ENCODE results near the gene ZNF524.

The ZNF524 gene

DNA sequence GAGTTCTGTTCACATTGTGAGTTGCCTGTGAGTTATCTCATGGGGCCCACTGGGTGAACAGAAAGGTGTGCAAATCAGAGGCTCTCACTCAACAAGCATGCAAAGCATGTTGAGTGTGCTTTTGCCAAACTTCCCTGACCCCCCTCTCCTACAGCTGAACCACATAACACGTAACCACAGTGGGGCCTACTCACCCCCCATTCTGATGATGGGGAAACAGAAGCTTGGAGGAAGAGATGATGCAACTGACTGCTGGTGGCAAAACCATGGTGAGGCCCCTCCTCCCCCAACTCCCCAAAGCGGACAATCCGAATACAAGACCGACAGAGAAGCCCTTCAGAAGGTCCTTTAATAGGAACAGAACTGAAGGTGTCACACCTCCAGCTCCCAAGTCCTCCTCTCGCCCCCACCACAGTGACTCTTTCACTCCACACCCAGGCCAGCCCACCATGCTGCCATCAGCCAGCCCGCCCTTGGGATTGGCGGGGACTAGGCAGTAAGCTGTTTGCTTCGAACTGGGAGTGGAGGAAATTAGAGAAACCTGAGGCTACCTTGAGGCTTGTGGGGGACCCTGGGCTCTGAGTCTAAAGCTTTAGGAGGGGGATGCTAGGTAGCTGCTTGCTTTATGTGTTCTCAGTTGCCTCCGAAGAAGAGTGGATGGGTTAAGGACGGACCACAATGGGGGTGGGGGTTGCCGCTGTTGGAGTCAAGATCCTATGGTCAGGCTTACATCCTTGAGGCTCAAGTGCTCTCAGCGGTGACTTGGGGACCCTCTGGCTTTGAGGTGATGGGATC, 20.5 kb downstream of the ZNF524 start:
- no peak for DNase-seq (ENCODE audit: low spot score)

DNA sequence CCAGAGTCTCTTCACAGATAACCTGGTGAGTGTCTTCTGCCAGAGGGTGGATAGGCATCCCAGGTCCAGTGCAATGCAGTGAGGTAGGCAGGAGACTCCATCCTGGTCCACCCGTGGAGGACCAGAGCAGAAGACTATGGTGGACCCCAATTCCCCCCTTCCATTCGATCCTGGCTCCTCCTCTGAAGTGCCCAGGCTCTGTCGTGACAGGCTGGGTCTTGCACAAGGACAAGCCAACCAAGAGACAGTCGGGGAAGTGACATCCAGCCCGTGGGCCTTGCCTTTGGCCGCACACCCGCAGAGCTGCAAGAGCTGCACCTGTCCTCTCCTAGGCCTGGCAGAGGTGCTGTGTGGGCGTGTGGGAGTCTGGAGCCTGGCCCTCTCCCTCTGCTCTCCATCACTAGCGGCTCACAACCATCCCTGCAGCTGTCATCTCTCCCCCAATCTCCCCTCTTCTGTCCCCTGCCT, 21.2 kb downstream of the ZNF524 start:
- DNase-seq (ENCODE audit: low spot score) = no peak

DNA sequence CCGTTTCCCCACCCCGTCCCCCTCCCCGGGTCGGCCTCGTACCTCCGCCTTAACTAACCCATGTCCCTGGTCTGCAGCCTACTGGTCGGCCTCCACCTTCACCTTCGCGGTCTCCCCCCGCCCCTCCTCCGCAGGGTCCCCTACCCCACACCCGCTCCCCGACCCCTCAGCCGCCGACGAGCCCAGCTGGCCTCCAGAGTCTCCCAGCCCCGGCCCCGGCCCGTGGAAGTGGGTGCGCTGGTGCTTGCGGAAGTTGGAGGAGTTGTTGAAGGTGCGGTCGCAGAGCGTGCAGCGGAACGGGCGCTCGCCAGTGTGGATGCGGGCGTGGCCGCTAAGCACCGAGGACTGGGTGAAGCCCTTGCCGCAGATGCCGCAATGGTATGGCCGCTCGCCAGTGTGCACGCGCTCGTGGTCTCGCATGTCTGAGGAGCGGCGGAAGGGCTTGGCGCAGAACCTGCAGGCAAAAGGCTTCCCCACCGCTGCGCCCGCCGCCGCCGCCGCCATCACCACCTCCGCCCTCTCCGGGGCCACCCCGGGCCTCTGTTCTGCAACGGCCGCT, 21.7 kb downstream of the ZNF524 start:
- DNase-seq (ENCODE audit: low spot score) = no peak

DNA sequence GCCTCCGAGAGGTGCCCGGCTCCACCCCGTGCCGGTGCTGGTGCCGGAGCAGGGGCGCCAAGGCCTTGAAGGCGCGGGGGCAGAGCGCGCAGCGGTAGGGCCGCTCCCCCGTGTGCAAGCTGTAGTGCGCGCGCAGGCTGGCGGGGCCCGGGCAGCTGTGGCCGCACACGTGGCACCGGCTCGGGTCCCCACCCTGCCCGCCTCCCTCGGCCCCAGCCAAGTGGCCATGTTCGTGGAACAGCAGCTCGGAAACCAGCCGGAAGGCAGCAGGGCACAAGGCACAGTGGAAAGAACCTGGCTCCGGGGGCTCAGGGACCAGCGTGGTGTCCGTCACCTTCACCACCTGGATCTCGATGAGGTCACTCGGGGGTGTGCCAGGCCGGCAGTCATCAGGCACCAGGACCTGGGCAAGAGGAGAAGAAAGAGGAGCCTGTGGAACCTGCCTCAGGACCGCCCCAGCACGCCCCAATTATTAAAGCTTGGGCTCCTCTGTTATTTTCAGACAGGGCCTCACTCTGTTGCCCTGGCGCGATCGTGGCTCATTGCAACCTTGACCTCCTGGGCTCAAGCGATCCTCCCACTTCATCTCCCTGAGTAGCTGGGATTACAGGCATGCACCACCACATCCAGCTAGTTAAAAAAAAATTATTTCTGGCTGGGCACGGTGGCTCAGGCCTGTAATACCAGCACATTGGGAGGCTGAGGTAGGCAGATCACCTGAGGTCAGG, 22.3 kb downstream of the ZNF524 start:
- DNase-seq (ENCODE audit: low spot score) = no peak

DNA sequence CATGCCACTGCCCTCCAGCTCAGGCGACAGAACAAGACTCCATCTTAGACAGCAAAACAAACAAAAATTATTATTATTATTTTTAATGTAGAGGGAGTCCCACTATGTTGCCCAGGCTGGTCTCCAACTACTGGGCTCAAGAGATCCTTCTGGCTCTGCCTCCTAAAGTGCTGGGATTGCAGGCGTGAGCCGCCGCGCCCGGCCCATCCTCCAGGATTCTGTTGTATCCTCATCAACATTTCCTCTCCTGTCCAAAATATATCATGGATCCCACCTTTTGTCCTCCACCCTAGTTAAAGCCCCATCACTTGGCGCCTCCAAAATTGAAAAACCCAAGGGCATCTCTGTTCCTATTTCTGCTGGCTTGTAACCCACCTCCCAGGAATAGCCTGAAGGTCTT, 23.0 kb downstream of the ZNF524 start:
- no peak for DNase-seq (ENCODE audit: low spot score)

DNA sequence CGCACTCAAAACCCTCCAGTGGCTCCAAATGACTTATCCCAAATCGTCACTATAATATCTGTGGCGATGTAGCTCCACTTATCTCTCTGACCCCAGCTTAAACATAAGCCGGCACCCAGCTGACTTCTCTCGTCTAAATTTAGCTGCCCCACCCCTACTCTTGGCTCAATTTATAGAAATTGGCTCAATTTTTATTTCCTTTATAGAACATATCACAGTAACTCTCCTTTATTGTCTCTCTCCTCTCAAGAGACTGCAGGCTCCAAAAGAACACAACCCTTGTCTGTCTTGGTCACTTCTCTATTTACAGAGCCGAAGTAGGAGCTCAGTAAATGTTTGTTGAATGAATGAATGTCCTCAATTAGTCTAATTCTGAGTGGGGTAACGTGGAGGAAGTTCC, 23.5 kb downstream of the ZNF524 start:
- DNase-seq (ENCODE audit: low spot score) = no peak

DNA sequence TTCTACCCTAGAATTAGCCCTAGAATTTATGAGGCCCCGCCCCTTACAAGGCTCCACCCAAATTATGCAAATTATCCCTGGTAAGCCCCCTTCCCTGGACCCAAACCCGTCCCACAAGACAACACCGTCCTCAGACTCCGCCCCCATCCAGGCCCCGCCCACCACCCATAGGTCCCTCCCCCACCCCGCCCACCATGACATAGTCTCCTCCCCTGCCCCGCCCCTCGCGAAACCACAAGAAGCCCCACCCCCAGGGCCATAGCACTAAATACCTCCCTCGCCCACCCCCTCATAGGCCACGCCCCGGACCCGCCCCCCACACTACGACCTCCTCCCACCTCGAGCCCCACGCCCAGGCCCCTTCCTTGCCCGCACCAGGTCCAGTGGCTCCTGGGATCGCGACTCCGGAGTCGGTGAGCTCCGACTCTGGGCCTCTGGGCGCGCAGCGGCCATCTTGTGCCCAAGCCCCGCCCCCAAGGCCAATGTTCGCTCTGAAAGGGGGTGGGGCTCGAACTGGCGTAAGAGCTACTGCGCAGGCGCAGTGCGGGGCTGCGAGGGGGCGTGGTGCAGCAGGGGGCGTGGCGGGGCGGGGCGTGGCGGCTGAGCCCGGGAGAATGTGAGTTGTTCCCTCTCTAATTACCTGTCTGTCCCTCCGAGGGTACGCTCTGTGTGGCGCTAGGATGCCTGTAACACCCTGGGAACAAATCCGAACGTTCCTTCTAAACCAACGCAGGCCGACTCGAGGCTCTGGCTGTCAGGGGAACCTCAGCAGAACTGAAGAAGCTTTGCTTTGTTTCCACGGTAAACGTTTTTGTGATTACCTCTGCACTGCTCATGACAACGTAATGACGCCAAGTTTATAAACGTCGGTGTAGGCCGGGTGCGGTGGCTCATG, 24.3 kb downstream of the ZNF524 start, which contains the start of gene ZNF784:
TSS of gene ZNF784 (minus strand) at position 458 of the 895 bp plus-strand sequence. CDS start at position 453, 5 bp downstream.
- peak; percentile 93 for DNase-seq (ENCODE audit: low spot score)

DNA sequence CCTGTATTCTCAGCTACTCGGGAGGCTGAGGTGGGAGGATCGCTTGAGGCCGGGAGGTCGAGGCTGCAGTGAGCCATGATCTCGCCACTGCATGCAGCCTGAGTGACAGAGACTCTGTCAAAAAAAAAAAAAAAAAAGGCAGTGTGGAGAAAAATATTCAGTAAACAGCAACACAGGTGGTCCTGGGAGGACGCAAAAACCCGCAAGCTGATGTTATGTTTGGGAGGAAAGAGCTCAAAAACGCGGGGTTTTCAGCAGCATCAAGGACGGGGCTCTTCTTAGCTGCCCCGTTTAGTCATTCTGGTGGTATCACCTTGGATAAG, 24.9 kb downstream of the ZNF524 start:
- DNase-seq (ENCODE audit: low spot score) = no peak

DNA sequence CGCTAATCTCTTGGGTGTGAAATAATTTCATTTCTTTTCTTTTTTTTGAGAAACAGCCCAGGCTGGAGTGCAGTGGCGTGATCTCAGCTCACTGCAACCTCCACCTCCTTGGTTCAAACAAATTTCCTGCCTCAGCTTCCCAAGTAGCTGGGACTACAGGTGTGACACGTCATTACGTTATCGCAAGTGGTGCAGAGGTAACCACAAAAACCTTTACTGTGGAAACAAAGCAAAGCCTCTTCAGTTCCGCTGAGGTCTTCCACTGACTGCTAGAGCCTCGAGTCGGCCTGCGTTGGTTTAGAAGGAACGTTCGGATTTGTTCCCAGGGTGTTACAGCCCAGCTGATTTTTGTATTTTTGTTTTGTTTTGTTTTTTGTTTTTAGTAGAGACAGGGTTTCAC, 26.3 kb downstream of the ZNF524 start:
- DNase-seq (ENCODE audit: low spot score) = no peak

DNA sequence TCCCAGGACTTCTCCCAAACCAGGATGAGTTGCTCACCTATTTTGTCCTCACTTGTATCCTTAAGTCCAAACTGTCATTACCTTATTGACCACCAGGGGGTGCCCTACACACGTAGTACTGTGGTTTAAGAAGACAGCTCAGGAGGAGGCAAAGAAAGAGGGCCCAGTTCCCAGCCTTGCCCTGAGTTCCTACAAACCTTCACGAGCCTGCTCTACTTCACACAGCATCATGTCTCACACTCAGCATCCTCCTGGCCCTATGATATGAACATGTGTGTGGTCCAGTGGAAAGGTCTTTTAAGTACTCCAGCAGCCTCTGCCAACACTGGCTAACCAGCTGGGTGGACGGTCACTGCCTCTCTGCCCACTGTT, 32.4 kb downstream of the ZNF524 start:
- peak; percentile 97 for DNase-seq (ENCODE audit: low spot score)

DNA sequence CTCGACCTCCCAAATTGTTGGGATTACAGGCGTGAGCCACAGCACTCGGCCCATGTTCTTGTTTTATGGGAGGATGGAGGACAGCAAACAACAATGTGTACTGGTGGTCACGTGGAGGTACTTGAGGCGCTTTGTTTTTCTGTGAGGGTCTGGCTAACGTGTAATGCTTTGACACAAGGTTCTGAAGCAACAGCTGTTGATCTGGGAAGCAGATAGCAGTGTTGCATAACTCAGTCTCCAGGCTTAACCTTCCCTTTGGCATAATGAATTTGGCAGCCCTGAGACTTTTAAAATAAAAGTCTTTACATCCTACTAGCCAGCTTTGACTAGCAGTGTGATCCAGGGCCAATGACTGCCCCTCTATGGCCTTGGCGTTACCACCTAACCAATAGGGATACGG, 33.8 kb downstream of the ZNF524 start:
- no peak for DNase-seq (ENCODE audit: low spot score)

DNA sequence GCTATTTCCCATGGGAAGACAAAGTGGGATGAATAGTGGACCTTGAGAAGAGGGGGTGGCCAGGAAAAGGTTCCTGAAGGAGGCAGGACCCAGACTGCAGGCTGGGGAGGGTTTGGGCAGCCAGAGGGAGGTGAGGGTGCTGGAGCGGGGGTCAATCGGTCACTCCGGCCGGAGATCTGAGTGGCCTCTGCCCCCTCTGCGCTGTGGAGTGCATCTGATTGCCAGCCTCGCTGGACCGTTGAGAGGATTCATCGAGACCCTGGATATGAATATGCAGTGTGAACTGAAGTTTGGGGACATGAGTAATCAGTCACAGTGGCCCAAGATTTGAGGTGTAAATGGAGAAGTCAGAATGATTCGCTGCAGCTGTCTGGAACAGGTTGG, 35.2 kb downstream of the ZNF524 start:
- DNase-seq (ENCODE audit: low spot score) = no peak

DNA sequence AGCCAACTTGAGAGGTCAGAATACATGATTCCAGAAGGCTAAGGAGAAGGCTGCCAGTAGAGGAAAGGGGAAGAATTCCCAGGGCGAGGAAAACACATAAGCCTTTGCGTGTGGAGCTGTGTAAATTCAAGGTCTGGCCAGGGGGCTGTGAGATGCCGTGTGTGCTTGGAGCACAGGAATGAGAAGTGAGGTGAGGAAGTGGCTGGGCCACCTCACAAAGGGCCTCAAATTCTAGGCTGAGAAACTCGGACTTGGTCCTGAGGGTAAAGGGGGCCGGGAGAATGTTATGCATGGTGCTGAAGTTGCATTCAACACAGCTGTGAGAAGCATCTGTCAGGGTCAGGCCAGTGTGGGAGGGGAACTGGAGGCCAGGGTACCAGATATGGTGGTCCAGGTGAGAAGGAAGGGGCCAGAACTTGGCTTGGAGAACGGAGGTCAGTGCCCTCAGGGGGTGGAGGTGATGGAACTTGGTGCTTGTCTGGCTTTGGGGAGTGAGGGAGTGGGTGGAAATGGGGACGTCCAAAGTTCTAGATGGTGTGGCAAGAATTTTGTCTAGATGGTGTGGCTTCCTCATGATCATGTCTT, 35.9 kb downstream of the ZNF524 start:
- no peak for DNase-seq (ENCODE audit: low spot score)

DNA sequence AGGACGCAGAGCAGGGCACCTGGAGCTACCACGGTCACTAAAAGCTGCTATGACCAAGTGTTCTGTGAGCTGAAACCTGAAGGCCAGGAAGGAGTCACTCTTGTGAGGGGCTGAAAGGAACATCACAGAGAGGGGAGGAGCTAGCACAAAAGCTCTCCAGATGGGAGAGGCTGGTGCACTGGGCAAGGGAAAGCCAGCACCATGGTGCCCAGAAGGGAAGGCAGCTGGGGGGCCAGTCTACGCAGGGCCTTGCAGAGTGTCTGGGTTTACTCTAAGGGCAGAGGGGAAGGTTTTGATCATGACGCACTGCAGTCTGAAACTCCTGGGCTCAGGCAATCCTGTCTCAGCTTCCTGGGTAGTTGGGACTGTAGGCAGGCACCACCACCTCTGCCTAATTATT, 36.6 kb downstream of the ZNF524 start:
- DNase-seq (ENCODE audit: low spot score) = no peak

DNA sequence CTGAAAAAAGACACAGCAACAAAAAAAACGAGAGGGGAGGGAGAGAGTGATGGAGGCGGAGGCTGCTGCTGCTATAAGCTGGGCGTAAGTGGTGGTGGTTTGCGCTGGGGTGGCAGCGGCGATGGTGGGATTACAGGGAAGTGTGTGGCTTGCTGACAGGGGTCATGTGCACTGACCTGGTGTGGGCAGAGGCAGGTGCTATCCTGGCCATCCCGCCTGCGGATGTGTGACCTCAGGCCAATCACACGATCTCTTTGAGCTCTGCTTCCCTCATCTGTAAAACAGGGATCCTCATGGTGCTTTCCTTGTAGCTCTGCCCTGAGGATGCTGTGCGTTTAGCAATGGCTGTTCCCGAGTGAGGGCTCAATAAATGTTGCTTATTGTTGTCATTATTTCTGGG, 37.4 kb downstream of the ZNF524 start:
- no peak for DNase-seq (ENCODE audit: low spot score)

DNA sequence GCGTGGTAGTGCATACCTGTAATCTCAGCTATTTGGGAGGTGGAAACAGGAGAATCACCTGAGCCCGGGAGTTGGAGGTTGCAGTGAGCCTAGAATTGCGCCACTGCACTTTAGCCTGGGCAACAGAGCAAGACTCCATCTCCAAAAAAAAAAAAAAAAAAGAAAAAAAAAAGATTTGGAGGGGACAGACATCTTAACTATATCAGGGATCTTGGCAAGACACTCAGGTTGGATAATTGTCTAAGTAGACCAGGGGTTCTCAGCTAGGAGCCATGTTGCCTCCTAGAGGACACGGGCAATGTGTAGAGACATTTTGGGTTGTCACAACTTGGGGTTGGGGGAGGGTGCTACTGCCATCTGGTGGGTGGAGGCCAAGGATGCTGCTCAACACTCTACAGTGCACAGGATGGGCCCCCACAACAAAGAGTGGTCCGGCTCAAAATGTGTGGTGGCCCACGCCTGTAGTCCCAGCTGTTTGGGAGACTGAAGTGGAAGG, 38.8 kb downstream of the ZNF524 start:
- no peak for DNase-seq (ENCODE audit: low spot score)

DNA sequence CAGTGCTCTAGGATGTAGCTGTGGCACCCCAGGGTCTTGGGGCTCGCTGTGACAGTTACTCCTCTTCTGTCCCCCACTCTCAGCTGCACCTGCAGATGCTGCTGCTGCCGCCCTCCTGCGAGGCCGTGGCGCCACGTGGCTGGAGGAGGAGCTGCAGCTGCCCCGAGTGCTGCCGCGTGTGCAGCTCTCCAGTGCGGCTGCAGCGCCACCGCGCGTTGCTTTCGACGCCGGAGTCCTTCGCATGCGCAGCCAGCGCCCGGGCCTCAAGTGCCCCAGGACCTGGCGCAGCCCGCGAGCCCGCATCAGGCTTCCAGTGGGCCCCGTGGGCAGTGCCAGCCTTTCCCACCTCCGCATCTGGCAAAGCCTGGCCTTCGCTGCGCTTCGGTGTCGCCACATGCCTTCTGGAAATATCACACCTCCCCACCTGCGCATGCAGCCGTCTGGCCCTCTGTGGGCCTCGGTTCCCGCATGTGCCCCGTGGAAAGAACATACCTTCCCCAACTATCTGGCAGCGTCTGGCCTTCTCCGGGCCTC, 40.0 kb downstream of the ZNF524 start:
- no peak for DNase-seq (ENCODE audit: low spot score)

DNA sequence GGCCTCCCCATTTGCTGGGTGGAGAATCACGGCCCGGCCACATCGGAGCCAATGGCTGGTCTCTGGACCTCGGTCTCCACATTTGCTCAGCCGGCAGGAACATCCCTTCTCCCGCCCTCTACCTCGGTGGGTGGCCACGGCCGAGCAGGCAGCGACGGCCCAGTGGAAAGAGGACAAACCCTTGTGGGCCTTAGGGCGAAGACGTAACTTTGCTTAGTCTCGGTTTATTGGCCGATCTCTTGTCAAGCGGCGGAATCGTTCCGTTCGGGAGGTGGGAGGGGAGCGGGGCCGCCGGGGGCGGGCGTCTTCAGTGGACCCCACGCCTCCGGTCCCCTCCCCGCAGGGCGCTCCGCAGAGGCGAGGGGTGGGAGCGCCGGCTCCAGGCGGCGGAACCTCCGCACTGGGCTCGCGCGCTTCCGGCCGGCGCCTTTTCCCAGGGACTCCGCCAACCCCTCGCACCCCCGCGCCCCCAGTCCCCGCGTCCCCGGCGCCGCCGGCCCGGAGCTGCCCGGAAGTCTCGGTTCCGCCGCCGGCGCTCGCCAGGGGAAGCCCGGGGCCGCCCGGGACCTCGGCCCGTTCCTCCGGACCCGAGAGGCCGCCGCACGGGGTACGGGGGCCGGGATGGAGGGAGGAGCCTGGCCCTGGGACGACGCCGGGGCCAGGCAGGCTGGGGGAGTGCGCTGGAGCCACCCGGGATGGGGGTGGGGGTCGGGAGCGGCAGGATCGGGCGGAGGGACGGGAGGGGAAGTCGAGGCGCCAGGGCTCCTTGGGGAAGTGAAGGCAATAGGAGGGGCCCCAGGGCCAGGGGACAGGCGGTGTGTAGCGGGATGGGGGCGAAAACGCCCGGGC, 40.7 kb downstream of the ZNF524 start, which contains the start of gene ZNF580:
TSS of gene ZNF580 (plus strand) at position 426 of the 849 bp plus-strand sequence. CDS start 1,507 bp downstream, outside the sequence.
- peak; percentile 69 for DNase-seq (ENCODE audit: low spot score)

DNA sequence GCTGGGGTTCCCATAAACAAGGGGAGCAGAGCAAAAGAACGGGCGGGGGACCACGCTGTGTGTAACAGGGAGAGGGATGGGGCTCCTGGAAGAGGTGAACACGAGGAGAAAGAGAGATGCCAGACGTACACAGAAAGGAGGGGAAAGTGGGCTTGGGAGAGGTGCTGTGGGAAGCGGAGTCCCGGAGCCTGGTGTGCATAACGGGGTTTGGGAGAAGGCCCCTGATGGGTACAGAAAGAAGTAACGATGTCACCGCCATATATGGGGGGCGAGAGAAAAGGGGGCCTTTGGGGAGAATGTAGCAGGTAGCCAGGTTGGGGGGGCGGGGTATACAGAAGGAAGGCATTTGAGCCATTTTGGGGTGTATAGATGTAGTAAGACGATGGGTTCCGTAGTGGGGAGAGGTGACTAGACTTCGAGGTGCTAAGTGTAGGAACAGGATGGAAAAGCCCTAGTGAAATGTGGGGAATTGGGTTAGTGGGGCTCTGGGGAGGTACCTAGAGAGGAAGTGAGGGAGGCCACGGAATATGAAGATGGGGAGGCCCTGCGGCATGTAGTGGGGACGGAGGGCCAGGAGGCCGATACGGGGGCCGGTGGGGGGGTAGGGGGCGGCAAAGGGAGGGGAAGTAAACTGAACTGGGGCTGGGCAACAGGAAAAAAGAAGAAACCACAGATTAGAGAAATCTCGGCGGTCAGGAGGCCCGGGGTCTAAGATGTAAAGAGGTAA, 41.5 kb downstream of the ZNF524 start:
- peak; percentile 51 for DNase-seq (ENCODE audit: low spot score)
